HG03196 (cell line): ENCODE results near the gene XYLB.
"Not testable (repeated sequence)": the region's sequence is repeated elsewhere in the genome, so short reads cannot be mapped to it uniquely, and the experiment has no call there.

ENCODE experiments used
- ATAC-seq: cut with Tn5 transposase; IDR thresholded peaks from one replicate; pipeline ENCODE4 v1.9.1; 2021; ENCODE audit not compliant: unreplicated experiment

XYLB gene

GRCh38 chr3:38320638-38321037 is 25.9 kb upstream of the XYLB start:
- not testable (repeated sequence) for ATAC-seq

- ATAC-seq = no peak
These were observed 23.5 kb upstream of the XYLB start for GRCh38 chr3:38323060-38323459.

GRCh38 chr3:38325256-38325655 is 21.3 kb upstream of the XYLB start:
- ATAC-seq = no peak

- no peak for ATAC-seq
These were observed 19.1 kb upstream of the XYLB start for GRCh38 chr3:38327335-38328009.

- ATAC-seq = no peak
These were observed 15.1 kb upstream of the XYLB start for GRCh38 chr3:38331257-38332022.

GRCh38 chr3:38332201-38332600 is 14.4 kb upstream of the XYLB start:
- no peak for ATAC-seq

- ATAC-seq = no peak
These were observed 12.2 kb upstream of the XYLB start for GRCh38 chr3:38334142-38335055.

GRCh38 chr3:38335263-38335662 is 11.3 kb upstream of the XYLB start:
- ATAC-seq = no peak

- no peak for ATAC-seq
These were observed 8.9 kb upstream of the XYLB start for GRCh38 chr3:38337703-38338102.

- no peak for ATAC-seq
These were observed 2.6 kb upstream of the XYLB start for GRCh38 chr3:38343797-38344594.

GRCh38 chr3:38345879-38346586 is 552 bp upstream of the XYLB start:
- peak; percentile 26 for ATAC-seq

- ATAC-seq = no peak
These were observed 1.0 kb downstream of the XYLB start for GRCh38 chr3:38347421-38348200.

GRCh38 chr3:38348903-38349302 is 2.3 kb downstream of the XYLB start:
- no peak for ATAC-seq

GRCh38 chr3:38349684-38350359 is 3.2 kb downstream of the XYLB start:
- ATAC-seq = no peak

- ATAC-seq = no peak
These were observed 6.6 kb downstream of the XYLB start for GRCh38 chr3:38353151-38353550.

- no peak for ATAC-seq
These were observed 8.2 kb downstream of the XYLB start for GRCh38 chr3:38354588-38355330.

GRCh38 chr3:38359038-38359437 is 12.5 kb downstream of the XYLB start:
- no peak for ATAC-seq

- no peak for ATAC-seq
These were observed 13.8 kb downstream of the XYLB start for GRCh38 chr3:38360345-38360744.
